ENCODE results near the gene ZNF319.

- TF ChIP-seq, protein P1, sequence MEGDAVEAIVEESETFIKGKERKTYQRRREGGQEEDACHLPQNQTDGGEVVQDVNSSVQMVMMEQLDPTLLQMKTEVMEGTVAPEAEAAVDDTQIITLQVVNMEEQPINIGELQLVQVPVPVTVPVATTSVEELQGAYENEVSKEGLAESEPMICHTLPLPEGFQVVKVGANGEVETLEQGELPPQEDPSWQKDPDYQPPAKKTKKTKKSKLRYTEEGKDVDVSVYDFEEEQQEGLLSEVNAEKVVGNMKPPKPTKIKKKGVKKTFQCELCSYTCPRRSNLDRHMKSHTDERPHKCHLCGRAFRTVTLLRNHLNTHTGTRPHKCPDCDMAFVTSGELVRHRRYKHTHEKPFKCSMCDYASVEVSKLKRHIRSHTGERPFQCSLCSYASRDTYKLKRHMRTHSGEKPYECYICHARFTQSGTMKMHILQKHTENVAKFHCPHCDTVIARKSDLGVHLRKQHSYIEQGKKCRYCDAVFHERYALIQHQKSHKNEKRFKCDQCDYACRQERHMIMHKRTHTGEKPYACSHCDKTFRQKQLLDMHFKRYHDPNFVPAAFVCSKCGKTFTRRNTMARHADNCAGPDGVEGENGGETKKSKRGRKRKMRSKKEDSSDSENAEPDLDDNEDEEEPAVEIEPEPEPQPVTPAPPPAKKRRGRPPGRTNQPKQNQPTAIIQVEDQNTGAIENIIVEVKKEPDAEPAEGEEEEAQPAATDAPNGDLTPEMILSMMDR (IDR thresholded peaks at IDR 0.05), result no peak
- TF ChIP-seq POLR2A (IDR thresholded peaks at IDR 0.05), result no peak
These were observed 37.7 kb downstream of the ZNF319 start for GRCh38 chr16:57962756-57963155.

Data from Peyer's patch (tissue), 4 donors.